ENCODE data around the gene PLXNA3.

DNA sequence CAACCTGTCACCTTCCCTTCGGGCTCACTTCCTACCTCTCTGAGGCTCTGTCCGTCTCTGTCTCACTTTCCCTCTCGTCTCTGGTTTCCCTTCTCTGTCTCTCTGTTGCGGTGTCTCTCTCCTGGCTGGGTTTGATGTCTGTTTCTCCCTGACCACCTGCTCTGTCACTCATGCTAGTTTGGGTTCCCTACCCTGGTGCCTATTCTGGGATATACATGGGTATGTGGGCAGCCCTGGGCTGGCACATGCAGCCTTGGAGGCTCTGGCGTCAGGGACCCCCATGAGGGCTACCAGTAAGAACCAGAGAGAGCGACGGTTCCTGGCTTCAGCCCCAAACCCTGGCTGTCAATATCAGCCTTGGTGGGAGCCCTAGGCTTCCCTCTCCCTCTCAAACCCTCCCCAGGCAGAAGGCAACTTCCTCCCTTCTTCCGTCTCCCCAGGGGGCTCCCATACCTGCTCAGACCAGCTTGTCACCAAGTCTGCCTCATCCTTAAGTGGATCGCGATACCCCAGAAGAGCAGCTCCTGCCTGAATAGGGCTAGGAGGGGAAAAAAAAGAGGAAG lies 49.3 kb upstream of the PLXNA3 start:
- TF ChIP-seq, protein P1, sequence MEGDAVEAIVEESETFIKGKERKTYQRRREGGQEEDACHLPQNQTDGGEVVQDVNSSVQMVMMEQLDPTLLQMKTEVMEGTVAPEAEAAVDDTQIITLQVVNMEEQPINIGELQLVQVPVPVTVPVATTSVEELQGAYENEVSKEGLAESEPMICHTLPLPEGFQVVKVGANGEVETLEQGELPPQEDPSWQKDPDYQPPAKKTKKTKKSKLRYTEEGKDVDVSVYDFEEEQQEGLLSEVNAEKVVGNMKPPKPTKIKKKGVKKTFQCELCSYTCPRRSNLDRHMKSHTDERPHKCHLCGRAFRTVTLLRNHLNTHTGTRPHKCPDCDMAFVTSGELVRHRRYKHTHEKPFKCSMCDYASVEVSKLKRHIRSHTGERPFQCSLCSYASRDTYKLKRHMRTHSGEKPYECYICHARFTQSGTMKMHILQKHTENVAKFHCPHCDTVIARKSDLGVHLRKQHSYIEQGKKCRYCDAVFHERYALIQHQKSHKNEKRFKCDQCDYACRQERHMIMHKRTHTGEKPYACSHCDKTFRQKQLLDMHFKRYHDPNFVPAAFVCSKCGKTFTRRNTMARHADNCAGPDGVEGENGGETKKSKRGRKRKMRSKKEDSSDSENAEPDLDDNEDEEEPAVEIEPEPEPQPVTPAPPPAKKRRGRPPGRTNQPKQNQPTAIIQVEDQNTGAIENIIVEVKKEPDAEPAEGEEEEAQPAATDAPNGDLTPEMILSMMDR (IDR thresholded peaks at IDR 0.05; ENCODE audit: insufficient read depth, low read length, poor library complexity, severe bottlenecking) = no peak
- no peak for TF ChIP-seq EZH2phosphoT487 (conservative IDR thresholded peaks at IDR 0.05; ENCODE audit: low read length)
